HG02840 (cell line): Measurements from ENCODE around the gene SYTL4.

Source experiments
- ATAC-seq: cut with Tn5 transposase; IDR thresholded peaks from one replicate; pipeline ENCODE4 v1.9.1; 2021; ENCODE audit warnings: mild to moderate bottlenecking, moderate library complexity, moderate number of reproducible peaks; ENCODE audit not compliant: unreplicated experiment, low FRiP score

Gene SYTL4

DNA sequence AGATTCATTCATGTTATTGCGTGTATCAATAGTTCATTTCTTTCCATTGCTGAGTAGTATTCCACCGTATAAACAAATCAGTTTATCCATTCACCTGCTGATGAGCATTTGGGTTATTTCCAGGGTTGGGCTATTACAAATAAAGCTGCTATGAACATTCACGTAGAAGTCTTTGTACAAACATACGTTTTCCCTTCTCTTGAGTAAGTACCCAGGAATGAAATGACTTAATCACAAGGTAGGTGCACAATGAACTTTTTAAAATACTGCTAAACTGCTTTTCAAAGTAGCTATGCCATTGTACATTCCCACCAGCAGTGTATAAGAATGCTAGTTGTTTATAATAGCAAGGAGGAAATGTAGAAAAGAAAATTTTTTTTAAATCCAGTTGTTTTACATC is 35.9 kb downstream of the SYTL4 start:
- ATAC-seq = no peak

DNA sequence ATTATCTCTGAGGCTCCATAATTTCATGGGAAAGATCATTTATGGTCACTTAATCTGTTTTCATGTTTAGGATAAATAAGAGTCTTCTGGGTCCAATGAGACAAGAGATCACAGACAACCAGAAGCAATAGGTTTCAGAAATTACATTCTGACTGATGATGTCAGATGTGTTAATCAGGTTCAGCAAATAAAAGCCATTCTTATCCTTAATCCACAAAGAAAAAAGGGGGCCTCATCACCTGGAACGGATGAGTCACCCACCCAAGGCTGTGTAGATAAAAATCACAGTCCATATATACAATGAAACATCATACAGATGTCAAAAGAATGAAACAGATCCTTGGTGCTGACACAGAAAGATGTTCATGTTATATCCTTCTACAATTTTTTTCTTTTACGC is 36.6 kb downstream of the SYTL4 start:
- no peak for ATAC-seq

DNA sequence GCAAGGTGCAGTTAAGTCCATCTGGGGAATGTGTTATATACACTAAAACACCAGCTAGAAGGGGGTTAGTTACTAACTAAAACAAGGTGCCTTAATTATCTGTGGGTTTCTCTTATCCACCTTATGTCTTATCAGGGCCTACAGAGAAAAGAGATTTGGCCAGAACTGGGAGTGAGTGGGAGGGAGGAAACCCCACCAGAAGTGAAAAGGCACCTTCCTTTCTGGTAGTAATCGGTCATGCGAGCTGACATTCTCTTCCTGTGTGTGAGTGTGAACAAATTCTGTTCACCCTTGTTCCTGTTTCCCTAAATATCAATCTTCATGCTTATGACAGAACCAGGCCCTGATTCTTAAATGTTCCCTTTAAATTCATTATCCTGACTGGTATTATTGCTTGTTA is 44.4 kb downstream of the SYTL4 start:
- ATAC-seq = no peak

DNA sequence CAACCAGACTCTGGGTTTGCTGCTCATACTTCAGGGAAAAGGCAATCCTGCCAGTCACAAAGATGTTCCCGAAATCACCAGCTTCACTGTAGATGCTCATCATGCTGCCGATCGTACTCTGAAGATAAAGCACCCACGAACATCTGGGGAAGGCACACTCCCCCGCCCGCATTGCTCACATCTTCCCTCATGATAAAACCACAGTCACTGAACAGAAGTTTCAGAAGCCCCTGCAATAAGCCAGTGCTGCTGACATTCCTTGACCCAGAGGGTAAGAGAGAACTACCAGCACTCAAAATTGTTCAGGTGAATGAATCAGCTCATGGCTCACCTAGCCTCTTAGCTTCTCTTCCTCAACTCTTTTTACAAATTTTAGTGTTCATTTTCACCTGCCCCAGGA is 44.8 kb downstream of the SYTL4 start:
- ATAC-seq = no peak

DNA sequence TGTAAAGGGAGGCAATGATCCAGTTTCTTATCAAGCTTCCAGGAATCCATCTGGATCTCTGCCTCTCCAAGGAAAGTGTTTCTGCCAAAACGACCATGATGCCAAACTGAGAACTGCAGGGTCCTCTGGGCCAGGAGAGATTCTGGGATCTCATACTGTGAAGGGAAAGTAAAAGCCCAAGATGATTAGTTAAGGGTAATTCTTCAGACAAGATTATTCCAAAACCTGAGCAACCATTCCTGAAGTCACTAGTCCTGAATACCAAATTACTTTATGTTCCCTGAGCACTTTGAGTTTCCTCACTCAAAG is 46.0 kb downstream of the SYTL4 start:
- no peak for ATAC-seq

DNA sequence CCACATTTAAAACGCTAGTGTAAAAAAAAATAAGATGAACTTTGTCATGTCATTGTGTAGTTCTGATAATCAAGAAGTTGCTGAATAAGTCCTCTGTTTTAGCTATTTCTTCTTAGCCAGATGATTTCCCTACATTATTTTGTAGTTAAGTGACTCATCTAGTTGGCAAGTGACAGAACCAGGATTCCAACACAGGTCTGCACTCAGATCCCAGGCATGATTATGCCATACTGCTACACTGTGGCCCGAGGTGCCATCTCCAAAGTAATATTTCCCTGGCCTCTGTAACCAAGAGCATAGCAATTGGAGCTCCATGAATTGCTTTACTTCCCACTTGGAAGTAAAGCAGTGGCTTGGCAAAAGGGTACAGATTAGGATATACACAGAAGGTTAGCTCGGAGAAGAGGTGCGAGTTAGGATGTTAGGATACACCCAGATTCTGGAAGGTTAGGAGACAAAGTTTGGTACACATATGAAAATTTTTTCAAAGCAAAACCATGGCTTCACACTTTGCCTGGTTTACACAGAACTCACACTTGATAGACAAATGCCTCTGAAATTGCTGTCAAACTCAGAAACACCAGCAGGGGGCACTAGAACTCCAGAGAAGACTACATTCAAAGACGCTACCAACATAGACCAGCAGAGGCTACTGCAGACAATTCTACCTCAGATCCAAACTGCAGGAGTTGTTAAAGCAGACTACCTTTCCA is 46.5 kb downstream of the SYTL4 start:
- peak; percentile 70 for ATAC-seq

DNA sequence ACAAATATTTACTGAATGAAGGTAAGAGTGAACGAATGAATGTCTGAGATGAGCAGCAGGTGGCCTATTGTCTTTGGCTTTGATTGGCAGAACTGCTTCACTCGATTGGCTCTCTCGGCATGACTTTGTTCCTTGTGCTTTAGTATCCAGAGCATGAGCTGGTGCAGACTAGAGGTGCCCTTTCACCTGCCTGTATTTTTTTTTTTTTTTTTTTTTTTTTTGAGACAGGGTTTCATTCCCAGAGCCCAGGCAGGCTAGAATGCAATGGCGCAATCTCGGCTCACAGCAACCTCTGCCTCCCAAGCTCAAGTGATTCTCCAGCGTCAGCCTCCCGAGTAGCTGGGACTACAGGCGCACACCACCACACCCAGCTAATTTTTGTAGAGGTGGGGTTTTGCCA is 49.0 kb downstream of the SYTL4 start:
- no peak for ATAC-seq

DNA sequence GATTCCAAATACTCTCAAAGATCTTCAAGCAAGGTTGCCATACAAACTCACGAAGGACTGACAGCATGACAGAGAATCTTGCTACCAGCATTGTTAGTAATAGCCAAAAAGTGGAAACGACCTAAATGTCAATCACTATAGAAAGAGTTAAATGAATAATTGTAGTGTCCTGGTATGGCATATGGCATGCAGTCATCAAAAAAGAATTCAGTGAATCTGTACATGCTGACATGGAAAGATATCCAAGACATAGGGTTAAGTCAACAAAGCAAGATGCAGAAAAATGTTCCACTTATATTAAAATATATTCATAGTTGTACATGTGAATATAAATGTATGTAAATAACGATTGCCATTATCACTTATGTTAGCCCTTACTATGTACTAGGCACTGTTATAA is 50.3 kb downstream of the SYTL4 start:
- ATAC-seq = no peak

DNA sequence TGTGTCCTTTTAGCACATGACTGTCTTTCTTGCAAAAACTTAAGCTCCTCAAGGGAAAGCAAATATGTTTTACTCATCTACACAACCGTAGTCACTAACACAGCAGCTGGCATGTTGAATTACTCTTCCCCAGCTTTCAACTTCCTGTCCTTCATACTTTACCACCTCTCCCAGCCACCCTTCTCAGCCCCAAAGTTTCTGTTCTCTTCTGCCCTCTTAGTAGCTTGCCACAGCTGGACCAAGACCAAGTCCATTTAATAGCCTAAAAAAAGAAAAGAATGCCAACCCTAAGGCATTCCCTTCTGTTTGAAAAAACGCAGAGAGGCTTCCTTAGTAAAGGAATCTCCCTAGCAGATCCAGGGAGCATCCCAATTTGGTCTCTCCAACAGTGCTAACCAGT is 51.2 kb downstream of the SYTL4 start:
- ATAC-seq = no peak

DNA sequence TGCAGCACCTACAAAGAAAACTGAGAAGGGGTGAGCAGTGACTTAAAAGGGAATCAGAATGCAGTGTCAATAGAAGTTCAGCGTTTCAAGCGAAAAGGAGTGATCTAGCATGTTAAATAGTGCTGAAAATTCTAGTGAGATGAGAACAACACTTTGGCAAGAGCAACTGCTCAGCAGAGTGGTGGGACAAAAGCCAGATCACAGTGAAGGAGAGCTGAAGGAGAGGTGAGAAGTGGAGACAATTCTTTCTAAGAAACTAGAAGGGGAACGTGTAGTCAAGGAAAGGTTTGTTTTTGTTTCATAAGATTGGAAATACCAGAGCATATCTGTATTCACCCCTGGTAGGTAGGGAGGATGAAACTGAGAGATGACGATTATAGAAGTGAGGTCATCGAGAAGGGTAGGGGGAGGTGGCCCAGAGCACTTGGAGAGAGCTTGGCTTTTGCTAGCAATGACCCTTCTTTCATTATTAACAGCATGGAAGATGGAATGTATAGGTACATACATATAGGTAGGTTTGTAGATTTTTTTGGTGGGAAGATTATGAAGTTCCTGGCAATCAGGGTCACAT is 54.2 kb downstream of the SYTL4 start:
- no peak for ATAC-seq

DNA sequence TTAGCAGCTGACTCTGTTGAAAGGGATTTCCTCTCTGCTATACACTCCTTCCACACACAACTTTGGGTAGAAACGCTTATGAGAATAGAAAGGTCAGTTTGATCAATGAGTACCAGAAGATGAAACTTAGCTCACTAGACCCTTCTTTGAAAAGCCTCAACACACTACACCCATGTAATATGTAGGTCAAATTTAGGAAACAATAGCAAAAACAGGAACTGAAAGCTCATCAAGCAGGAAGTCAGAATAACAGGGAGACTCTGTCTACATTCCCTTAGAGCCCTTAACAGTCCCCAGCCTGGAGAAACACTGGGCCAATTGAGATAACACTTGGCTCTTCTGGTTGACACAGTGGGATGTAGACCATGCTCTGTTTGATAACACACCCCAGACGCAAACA is 57.2 kb downstream of the SYTL4 start:
- ATAC-seq = no peak

DNA sequence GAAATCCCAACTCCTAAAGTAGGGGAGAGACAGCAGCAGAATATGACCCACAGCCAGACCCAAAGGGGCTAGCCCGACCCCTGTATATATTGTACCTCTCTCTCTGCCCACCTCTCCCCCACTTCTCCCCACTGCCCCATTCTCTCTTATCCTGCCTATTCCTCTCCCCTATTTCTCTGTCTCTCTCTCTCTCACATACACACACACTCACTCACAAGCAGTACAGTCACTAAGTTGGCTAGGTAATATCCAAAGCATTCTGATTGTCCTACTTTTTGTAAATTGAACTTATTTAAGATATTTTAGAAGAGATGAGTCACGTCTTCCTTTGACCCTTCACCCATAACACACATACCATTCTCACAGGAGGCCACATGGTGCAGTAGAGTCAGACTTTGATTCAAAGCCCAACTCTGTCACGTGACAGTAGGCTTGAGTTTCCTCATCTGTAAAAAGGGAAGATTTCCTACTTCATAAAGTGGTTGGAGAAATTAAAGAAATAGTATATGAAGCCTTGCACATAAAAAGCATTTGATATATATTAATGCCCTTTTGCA is 58.4 kb downstream of the SYTL4 start:
- ATAC-seq = no peak

DNA sequence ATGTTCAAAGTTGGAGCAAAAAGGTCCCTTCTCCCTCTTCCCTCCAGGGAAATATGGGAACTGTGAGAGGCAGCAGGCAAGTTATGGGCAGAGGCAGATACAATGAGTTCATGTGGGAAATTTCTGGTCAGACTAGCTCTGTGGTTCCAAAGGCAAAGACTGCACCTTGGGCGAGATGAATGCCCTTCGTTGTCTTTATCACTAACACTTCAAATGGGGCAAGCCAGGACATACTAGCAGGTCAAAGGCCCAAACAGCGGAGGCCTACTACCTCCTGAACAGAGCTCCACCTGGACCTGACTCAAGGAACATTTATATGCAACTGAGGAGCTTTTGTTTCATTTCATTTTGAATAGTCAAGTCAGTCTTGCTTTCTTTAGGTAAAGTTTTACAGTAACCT is 59.0 kb downstream of the SYTL4 start:
- ATAC-seq = no peak

DNA sequence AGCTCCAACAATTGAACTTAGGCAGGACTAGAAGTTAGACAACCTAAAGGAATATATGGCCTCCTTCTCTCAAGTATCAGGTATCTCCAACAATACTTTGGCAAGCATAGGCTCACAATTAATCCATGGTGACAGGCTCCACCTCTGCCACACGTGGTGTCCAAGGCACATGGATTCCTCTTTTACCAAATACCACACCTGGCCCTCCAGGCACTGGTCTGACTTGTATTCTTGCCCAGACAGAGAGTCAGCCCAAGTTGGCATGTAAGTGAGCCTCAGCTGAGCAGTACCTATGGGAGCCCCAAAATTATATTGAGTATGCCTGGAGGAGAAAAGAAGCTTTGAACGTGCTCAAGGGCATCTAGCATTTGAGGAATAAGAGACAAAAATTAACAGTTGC is 68.3 kb downstream of the SYTL4 start:
- no peak for ATAC-seq

DNA sequence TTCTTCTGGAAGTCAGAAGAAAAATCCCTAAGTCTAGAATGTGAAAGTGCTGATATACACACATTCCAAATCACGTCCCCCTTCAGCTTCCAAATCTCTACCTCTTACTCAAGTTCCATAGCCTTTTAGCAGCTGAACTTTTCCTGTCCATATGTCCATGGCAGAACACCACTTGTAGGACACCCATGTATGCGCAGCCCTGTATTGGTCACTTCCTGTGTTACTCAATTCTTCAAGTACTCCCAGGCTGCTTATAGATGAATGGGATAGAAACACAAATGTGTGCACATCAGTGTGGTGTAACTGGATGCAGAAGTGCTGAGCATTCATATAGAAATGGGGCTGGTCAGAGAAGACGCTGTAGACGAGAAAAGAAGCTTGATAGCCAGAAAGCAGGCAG is 69.1 kb downstream of the SYTL4 start:
- ATAC-seq = no peak

DNA sequence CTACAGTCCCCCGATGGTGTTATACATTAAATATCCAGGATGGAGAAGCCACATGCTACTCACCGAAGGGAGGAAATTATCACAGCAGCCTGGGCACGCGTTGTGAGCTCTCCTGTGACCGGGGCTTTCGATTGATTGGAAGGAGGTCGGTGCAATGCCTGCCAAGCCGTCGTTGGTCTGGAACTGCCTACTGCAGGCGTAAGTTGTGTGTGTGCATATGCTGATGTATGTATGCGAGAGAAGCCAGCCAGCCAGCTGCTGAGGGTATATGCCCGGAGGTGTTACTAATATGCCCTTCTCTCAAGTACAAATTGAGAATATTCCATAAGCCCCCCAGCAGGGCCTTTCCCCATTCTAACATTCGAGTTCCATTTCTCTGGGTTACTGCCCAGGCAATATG is 69.8 kb downstream of the SYTL4 start:
- ATAC-seq = no peak

DNA sequence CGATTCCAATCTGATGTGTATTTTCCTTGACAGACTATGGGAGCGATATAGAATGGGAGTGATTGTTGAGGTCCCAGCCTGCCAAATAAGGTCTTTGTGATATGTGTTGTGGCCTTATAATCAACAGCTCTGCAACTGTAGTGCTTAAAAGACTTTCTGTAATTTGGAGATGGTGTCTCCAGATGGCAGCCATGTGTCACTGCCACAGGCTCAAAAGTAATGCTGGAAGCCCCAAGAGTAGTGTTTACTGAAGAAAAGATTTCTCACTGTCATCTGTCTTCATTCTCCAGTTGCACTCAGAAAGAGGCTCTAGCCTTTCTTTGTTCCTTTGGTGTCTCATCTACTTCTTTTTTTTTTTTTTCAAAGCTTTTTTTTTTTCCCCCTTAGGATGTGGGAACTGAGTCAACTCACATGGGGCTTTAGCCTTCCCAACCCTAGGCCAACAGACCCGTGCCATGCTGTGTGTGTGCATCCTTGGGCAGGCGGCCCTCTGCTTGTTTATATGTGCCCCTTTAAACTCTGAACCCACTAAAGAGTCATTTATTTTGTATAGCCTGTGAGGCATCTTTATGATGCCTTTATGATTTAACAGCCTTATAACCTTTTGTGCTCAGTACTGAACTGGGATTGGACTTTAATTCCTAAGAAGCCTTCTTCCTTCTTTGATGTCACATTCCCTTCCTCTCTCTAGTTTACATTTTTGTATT is 72.3 kb downstream of the SYTL4 start:
- no peak for ATAC-seq

DNA sequence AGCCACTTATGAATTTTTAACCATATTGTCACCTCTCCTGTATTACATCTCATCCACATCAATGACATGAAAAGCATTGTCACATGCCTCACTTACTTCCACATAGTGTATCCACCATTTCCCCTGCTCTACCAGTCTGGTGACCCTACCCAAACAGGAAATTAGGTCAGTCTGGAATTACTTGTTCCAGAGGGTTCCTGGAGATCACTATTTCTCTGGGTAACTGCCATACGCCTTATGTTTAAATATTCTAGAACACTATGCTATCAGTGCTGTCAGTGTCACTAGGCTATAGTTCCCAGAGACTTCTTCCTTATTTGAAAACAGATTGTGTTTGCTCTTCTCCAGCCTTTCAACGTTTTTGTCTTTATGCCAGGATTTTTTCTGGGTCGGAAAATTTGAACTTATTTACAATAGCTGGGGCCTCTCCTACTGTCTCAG is 73.0 kb downstream of the SYTL4 start:
- ATAC-seq = no peak

DNA sequence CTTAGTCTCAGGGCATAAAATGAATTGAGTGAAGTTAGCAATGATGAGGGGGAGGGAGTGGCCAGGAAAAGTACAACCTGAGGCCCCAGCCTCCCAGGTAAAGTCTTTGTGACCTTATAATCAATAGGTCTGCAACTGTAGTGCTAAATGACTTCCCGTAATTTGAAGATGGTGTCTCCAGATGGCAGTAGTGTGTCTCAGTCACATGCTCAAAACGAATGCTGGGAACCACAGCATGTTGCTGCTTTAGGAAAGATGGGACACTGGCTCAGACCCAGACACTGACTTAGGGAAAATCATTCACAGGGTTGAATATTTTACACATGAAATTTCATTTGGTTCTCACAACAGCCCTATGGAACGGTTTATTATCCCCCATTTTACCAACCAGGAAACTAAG is 77.7 kb downstream of the SYTL4 start:
- no peak for ATAC-seq

DNA sequence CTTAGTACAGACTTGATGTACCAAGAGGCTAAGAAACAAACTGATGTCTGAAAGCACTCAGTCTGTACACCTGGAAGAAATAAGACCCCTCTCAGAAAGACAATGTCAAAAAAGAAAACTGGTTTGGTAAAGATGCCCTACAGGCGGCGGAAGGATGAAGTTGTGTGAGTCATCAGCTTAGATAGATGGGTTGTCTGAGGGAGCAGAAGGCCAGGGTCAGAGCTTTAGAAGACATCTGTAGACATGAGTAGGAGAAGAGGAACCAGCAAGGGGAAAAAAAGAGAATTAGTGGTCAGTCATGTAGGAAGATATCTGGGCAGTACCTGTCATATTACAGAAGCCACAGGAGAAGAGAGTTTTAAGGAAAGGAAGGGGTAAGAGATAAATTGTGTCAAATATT is 79.7 kb downstream of the SYTL4 start:
- no peak for ATAC-seq

DNA sequence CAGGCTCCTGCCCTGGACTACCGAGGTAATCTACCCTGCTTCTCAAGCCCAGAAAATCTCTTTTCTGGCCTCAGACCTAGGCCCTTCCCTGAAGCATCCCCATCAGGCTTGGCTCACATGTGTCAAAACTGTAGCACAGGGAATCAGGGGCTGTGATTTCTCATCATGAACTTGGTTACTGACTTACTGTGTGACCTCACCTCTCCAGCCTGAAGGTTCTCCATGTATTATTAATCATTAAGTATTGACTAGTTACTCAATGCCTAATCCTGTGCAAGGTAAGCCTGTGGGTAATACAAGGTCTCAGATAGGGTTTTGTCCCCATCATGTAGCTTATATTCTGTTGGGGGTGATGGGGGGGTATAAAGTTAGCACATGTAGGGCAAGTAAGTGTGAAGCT is 81.1 kb downstream of the SYTL4 start:
- ATAC-seq = no peak
